ENCODE data around the gene FRMD5. TPM values are rescaled to one million over a fixed set of nuclear protein-coding genes. Genes with fewer than 3 reads are reported as not detected.

FRMD5 gene
- total RNA-seq, 4 donors from 2014 or later = 0.13 to 0.37 (median 0.24) TPM; not detected in 1

DNA sequence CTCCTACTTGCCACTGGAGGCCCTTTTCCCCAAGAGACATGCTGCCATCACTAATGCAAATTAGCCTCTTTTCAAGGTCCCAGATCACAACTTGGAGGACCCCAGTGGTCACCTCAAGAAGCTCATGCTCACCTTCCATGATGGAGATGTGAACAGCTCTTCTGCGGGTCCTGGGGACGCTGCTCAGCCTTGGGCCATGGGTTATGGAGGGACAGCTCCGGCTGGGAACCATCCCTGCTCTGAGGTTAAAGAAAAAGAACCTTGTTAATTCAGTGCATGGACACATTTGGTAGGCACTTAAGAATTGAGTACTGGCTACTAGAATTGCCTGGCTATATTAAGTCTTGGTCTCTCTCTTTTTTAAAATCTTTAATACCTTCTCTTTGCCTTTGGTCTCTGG is 311.5 kb downstream of the FRMD5 start:
- DNase-seq (ENCODE audit: low spot score) (no peak), ATAC-seq (ENCODE audit: low FRiP score) (no peak)
- TF ChIP-seq CTCF (IDR thresholded peaks at IDR 0.05) = no peak

- DNase-seq (ENCODE audit: low spot score) (no peak), ATAC-seq (ENCODE audit: low FRiP score) (no peak)
- no peak for TF ChIP-seq CTCF (IDR thresholded peaks at IDR 0.05)
These were observed 313.1 kb downstream of the FRMD5 start for GRCh38 chr15:43881944-43882343.

GRCh38 chr15:43881245-43881644 is 313.8 kb downstream of the FRMD5 start:
- ATAC-seq (ENCODE audit: low FRiP score) = no peak
- no peak for DNase-seq (ENCODE audit: low spot score)
- no peak for TF ChIP-seq CTCF (IDR thresholded peaks at IDR 0.05)

DNA sequence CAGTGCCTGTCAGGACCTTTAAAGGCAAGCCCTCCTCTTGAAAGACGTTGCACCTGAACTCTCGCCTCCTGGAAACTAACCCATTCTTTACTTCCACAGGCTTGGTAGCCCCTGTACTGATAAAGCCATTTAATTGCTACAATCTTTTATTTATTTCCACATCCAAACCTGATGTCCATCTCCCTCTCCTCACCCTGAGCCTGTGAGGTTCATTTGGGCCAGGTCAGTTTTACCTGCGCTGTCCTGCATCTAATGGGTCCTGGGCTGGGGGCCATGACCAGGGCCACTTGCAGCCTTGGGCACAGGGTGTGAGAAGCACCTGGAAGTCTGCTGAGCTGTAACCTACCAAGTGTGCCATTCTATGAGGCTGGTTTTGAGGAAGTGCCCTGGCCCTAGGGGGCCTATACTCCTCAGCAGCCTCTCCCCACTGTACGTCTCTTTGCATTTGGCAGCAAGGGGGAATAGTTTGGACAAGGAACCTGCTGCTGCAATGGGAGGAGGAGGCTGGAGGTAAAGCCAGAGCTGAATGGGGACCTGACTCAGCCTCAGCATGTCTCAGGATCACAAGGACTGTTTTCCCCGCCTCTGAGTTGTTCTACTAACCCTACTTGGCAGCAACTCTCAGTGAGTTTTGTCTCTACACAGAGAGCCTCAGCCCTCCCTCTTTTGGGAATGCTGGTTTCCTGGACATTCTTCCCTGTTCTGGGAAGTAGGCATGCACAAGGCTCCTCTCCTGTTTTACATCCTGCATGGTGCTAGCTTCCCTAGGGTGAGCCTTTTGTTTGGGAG is 314.5 kb downstream of the FRMD5 start:
- ATAC-seq (ENCODE audit: low FRiP score) (no peak), DNase-seq (ENCODE audit: low spot score) (no peak)
- no peak for TF ChIP-seq CTCF (IDR thresholded peaks at IDR 0.05)

DNA sequence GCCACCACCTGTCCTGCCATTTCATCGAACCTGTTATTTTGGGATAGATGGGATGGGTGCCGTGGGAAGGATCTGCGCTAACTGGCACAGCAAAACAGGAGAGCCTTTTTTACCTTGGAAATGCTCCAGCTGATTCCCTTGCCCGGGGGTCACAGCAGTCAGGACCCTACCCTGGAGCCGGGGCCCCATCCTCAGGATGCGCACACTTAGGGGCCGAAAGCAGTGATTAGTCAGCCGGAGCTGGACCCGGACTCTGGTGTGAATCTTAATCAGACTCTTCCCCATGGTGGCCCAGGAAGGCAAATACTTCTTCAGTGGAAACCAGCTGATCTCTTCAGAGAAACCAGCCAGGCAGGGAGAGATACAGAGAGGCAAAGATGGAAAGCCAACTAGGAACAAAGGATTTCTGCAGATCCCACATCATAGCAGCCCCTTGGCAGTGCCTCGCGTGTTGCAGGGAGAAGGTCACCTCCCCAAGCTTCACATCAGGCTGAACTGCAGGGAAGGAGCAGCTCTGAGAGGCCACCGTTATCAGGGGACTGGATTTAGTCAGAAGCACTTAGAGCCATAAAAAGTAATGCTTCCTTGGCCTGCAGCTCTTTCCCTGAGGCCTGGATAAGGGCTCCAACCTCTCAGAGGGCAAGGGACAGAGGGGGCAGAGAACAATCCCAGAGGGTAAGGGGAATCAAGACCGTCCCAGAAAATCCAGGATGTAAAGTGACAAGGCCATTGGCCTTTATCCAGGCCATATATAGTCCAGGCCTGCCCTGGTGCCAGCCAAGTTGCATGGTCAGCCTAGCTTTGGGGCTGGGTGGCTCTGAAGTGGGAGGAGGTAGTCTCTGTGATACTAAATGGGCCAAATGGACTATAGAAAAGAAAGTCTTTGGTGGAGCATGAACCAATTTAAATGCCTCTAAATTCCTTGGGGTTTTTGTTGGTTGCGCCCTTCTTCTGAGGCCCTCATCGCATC is 315.4 kb downstream of the FRMD5 start:
- ATAC-seq (ENCODE audit: low FRiP score) = no peak

GRCh38 chr15:43878446-43878845 is 316.6 kb downstream of the FRMD5 start:
- no peak for TF ChIP-seq CTCF (IDR thresholded peaks at IDR 0.05)
- ATAC-seq (ENCODE audit: low FRiP score) (no peak), DNase-seq (ENCODE audit: low spot score) (no peak)

More for the DNA sequence above, 315.4 kb downstream of the FRMD5 start:
- no peak for DNase-seq (ENCODE audit: low spot score)
- no peak for TF ChIP-seq CTCF (IDR thresholded peaks at IDR 0.05)

Data from omental fat pad (tissue), 4 donors.